Activated CD4-positive, alpha-beta T cell treated with anti-CD3 and anti-CD28 coated beads, Interleukin-10, Interleukin-2, amounts not matched to agents 100 ng/mL and 50 ng/mL, durations not matched to agents 16 hours and 8 hours (primary cell): Measurements from ENCODE around the gene PIH1D1.
"Not testable (repeated sequence)": the region's sequence is repeated elsewhere in the genome, so short reads cannot be mapped to it uniquely, and the experiment has no call there.

ENCODE experiments used
- DNase-seq: peaks from one replicate; pipeline ENCODE4 v3.0.0-alpha.2; 2020

Gene PIH1D1

GRCh38 chr19:49453013-49453756, 1.6 kb upstream of the PIH1D1 start, which contains the start of gene ALDH16A1:
Gene ALDH16A1 (plus strand): TSS chr19:49453225. CDS start chr19:49453332, 107 bp downstream.
- peak; percentile 99 for DNase-seq

- DNase-seq: no peak
These were observed 1.2 kb downstream of the PIH1D1 start for GRCh38 chr19:49450405-49450804.

GRCh38 chr19:49448432-49448786, 3.2 kb downstream of the PIH1D1 start:
- DNase-seq: no peak

- DNase-seq: peak; percentile 58
These were observed 3.9 kb downstream of the PIH1D1 start for GRCh38 chr19:49447485-49448431.

- no peak for DNase-seq
These were observed 5.6 kb downstream of the PIH1D1 start for GRCh38 chr19:49445997-49446396.

- not testable (repeated sequence) for DNase-seq
These were observed 7.4 kb downstream of the PIH1D1 start for GRCh38 chr19:49444100-49444700.

GRCh38 chr19:49443366-49444099, 8.1 kb downstream of the PIH1D1 start:
- DNase-seq: peak; percentile 95

GRCh38 chr19:49442771-49443365, 8.7 kb downstream of the PIH1D1 start:
- DNase-seq: peak; percentile 79

- DNase-seq: no peak
These were observed 9.3 kb downstream of the PIH1D1 start for GRCh38 chr19:49442354-49442753.

- DNase-seq: no peak
These were observed 9.7 kb downstream of the PIH1D1 start for GRCh38 chr19:49441960-49442350.

- peak; percentile 50 for DNase-seq
These were observed 10.2 kb downstream of the PIH1D1 start, which contains the start of gene SLC17A7 for GRCh38 chr19:49441210-49441959. Gene SLC17A7 (minus strand): TSS chr19:49441527. CDS start chr19:49441379, 148 bp downstream.

GRCh38 chr19:49440439-49441209, 11.0 kb downstream of the PIH1D1 start:
- DNase-seq: no peak

- no peak for DNase-seq
These were observed 11.8 kb downstream of the PIH1D1 start for GRCh38 chr19:49439836-49440235.

- DNase-seq: no peak
These were observed 13.4 kb downstream of the PIH1D1 start for GRCh38 chr19:49438261-49438660.

GRCh38 chr19:49437231-49437630, 14.4 kb downstream of the PIH1D1 start:
- DNase-seq: no peak

GRCh38 chr19:49436381-49437017, 15.1 kb downstream of the PIH1D1 start:
- peak; percentile 70 for DNase-seq

- DNase-seq: no peak
These were observed 15.9 kb downstream of the PIH1D1 start for GRCh38 chr19:49435670-49436069.

- DNase-seq: no peak
These were observed 16.6 kb downstream of the PIH1D1 start for GRCh38 chr19:49434907-49435583.

- DNase-seq: no peak
These were observed 18.2 kb downstream of the PIH1D1 start for GRCh38 chr19:49433240-49433901.
